Upper lobe of right lung (tissue), 1 donor: ENCODE data around the gene EBLN2. TPM values are rescaled to one million over a fixed set of nuclear protein-coding genes. Genes with fewer than 3 reads are reported as not detected.

Source experiments
- ATAC-seq: fragments of 200-7000 bp; cut with Tn5 transposase; one replicate; pipeline ENCODE4 v1.9.1; 2020; ENCODE audit warnings: mild to moderate bottlenecking, moderate library complexity
- DNase-seq: peaks from one replicate; pipeline ENCODE4 v3.0.0-alpha.2; 2020
- H3K27ac ChIP-seq: fragments of 200-600 bp; one replicate; pipeline ENCODE4 v1.8.0; 2022
- H3K27me3 ChIP-seq: fragments of 200-600 bp; one replicate; pipeline ENCODE4 v1.8.0; 2022; ENCODE audit warnings: mild to moderate bottlenecking
- H3K36me3 ChIP-seq: fragments of 200-600 bp; one replicate; pipeline ENCODE4 v1.8.0; 2022
- H3K4me1 ChIP-seq: fragments of 200-600 bp; one replicate; pipeline ENCODE4 v1.8.0; 2022
- H3K4me3 ChIP-seq: fragments of 200-600 bp; one replicate; pipeline ENCODE4 v1.8.0; 2022; ENCODE audit warnings: mild to moderate bottlenecking
- H3K9me3 ChIP-seq: fragments of 200-600 bp; one replicate; pipeline ENCODE4 v1.8.0; 2022
- intact Hi-C: fragments of 100-400 bp; cut with DNase I; formaldehyde crosslinking; loops from one replicate; pipeline ENCODE4 v1.11.0; 2022
- total RNA-seq: library from RNA; stranded (reverse); fragmentation: NEBNext Ultra II Directional; extraction: Animal tissue kit (Norgen Biotek cat#: 25700); gene quantifications from one replicate; pipeline ENCODE4 v1.2.1, GENCODE V29; 2021
- TF ChIP-seq, protein P1 (sequence below): fragments of 200-600 bp; IDR thresholded peaks from one replicate; pipeline ENCODE4 v1.8.0; 2022; ENCODE audit warnings: antibody characterized with exemption
- donor health status: DM: no; HTN: yes; CAD: no; lungs with severe emphysema.

EBLN2 gene
- total RNA-seq, 1 donor from 2014 or later, result 4.0 TPM

DNA sequence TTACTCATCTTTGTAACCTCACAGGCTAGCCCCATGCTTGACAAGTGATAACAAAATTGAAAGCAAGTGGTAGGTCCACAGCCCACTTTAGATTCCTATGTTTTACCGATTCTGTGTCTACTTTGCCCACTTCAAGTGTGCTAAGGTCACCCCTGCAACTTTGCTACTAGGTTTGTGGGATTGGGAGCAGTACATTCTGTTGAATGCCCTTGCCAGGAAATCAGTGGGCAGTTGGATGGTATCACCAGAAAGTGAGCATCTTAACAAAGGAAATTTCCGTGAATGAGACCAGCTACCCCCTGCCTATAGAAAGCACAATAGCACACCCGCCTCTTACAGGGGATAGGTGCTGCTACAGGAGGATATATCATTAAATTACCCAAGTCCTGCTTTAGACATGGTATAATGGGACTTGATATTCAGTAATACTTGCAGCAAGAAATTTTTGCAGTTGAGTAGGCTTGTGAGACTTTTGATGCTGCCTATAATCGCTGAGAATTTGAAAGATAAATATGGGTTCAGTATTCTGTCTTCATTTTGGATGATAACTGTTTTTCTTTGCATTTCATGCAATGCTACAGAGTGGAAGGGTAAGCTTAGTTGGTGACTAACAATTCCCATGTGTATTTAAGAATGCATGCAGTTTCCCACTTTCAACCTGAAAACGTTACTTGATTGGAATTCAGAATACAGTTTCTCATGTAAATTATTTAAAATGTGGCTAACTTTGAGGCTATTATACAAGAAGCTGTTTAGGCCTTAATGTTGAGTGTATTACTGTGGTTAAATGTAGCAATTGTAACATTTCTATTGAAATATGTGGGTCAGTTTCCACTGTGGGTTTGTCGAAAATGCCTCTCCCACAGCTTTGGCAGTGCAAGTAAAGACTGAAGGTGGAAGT is 9.5 kb downstream of the EBLN2 start:
- no peak for ATAC-seq
- H3K9me3 ChIP-seq, result no peaks in the 10 kb centered on the region
- TF ChIP-seq, protein P1, sequence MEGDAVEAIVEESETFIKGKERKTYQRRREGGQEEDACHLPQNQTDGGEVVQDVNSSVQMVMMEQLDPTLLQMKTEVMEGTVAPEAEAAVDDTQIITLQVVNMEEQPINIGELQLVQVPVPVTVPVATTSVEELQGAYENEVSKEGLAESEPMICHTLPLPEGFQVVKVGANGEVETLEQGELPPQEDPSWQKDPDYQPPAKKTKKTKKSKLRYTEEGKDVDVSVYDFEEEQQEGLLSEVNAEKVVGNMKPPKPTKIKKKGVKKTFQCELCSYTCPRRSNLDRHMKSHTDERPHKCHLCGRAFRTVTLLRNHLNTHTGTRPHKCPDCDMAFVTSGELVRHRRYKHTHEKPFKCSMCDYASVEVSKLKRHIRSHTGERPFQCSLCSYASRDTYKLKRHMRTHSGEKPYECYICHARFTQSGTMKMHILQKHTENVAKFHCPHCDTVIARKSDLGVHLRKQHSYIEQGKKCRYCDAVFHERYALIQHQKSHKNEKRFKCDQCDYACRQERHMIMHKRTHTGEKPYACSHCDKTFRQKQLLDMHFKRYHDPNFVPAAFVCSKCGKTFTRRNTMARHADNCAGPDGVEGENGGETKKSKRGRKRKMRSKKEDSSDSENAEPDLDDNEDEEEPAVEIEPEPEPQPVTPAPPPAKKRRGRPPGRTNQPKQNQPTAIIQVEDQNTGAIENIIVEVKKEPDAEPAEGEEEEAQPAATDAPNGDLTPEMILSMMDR, result no peak

DNA sequence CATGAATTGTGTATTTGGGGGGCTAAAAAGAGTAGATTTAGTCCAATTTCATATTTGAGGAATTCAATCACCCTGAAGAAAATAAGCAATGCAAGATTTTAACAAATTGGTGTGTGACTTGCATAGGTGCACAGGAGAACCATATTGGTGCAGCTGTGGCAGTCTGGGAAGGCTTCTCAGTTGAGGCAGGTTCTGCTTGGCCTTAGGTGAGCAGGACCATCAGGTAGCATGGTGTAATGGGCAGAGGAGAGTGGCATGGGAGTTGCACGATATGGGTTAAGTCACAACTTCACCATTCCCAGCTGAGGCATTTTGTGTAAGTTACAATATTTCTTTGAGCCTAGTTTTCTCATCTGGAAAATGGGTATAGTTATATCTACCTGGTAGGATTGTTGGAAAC is 10.5 kb downstream of the EBLN2 start:
- DNase-seq, result no peak
- intact Hi-C loops, result no loop called here
- Histone ChIP-seq H3K9me3 (no peaks in the 10 kb centered on the region), H3K4me3 (no peak overlapping the region), H3K4me1 (no peaks in the 10 kb centered on the region), H3K36me3 (peaks cover 6% of the 10 kb centered on the region), H3K27me3 (no peaks in the 10 kb centered on the region), H3K27ac (no peak overlapping the region)
- TF ChIP-seq, protein P1, result no peak
- ATAC-seq, result no peak

More for the DNA sequence above, 9.5 kb downstream of the EBLN2 start:
- H3K4me1 ChIP-seq, result no peaks in the 10 kb centered on the region
- H3K27me3 ChIP-seq, result no peaks in the 10 kb centered on the region
- peaks cover 14% of the 10 kb centered on the region for H3K36me3 ChIP-seq
- no peak overlapping the region for H3K4me3 ChIP-seq
- intact Hi-C loops, result no loop called here
- no peak overlapping the region for H3K27ac ChIP-seq
- DNase-seq, result no peak

DNA sequence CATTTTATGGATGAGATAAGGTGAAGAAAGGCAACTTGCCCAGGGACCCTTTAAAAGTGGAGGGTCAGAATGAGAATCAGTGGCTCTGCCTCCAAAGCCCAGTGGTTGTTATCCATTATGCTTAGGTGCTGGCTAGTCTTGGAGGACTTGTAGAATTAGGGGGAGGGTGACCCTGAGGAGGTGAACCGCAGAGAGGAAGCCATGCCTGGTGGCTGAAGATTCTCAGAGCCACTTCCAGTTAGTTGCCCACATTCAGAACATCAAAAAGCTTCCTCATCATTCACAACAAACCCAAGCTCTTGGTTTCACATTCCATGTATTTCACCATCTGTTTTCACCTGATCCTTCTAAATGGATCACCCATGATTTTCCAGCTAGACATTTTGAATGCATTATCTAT is 11.2 kb downstream of the EBLN2 start:
- Histone ChIP-seq H3K36me3 (no peaks in the 10 kb centered on the region), H3K4me1 (no peaks in the 10 kb centered on the region), H3K27me3 (no peaks in the 10 kb centered on the region), H3K27ac (no peak overlapping the region), H3K9me3 (no peaks in the 10 kb centered on the region), H3K4me3 (no peak overlapping the region)
- intact Hi-C loops, result no loop called here
- DNase-seq, result no peak
- ATAC-seq, result no peak
- TF ChIP-seq, protein P1, result no peak

DNA sequence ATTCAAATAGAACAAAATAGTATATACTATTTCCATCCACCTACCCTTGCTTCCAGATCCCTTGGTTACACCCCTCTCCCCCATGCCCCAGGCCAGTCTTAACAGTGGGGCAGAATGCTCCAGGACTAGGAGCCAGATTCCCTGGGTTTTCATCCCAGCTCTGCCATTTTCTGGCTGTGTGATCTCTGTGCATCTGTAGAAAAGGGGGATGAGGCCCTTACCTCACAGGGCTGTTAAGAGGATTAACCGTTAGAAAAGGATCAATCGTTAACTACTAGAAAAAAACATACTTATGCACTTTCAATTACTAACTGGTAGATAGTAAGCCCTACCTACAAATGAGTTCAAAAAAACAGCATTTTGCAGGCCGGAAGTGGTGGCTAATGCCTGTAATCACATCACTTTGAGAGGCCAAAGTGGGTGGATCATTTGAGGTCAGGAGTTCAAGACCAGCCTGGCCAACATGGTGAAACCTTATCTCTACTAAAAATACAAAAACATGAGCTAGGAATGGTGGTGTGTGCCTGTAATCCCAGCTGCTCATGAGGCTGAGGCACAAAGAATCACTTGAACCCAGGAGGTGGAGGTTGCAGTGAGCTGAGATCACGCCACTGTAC is 11.7 kb downstream of the EBLN2 start:
- intact Hi-C loops, result no loop called here
- H3K4me3 ChIP-seq, result no peak overlapping the region
- H3K27ac ChIP-seq, result no peak overlapping the region
- ATAC-seq, result no peak
- DNase-seq, result no peak
- no peaks in the 10 kb centered on the region for H3K9me3 ChIP-seq
- no peaks in the 10 kb centered on the region for H3K36me3 ChIP-seq
- H3K27me3 ChIP-seq, result no peaks in the 10 kb centered on the region
- no peaks in the 10 kb centered on the region for H3K4me1 ChIP-seq
- TF ChIP-seq, protein P1, result no peak

DNA sequence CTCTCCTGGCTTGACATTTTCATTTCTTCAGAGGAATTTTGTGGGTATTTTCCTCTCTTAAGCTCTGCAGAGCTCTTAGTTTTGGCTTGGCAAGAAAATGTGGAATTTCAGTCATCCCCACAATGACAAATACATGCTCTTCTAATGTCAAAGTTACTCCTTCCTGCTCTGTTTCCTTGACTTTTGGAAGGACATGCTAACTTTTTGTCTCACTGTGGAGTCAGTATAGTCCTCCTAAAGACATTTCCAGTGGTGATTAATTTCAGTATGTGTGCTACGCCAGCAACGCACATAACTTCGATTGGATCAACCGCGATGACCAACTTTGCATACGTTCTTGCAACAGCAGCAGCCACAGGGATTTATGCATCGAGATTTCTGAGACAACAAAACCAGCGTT is 13.3 kb downstream of the EBLN2 start:
- Histone ChIP-seq H3K4me3 (no peak overlapping the region), H3K9me3 (no peaks in the 10 kb centered on the region), H3K36me3 (no peaks in the 10 kb centered on the region), H3K4me1 (no peaks in the 10 kb centered on the region), H3K27ac (no peak overlapping the region), H3K27me3 (no peaks in the 10 kb centered on the region)
- TF ChIP-seq, protein P1, result no peak
- no peak for ATAC-seq
- no peak for DNase-seq
- intact Hi-C loops, result no loop called here
